ENCODE results near the gene IKZF5. TPM values are rescaled to one million over a fixed set of nuclear protein-coding genes. Genes with fewer than 3 reads are reported as not detected.

Gene IKZF5
- total RNA-seq, 1 donor from 2014 or later: 4.7 TPM

DNA sequence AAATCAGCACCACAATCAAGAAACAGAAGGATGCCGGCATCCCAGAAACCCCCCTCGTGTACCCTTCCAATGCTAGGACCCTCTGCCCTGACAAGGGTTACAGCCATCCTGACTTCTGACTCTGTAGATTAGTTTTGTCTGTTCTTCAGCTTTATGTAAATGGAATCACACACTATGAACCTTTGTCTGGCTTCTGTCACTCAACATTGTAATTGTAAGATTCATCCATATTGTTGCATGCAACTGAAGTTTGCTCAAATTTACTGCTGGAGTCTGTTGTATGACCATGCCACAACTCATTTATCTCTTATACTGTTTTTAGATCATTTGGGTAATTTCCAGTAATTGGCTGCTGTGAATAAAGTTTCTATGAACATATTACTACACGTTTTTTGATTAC, 8.4 kb downstream of the IKZF5 start:
- no peak overlapping the region for H3K27ac ChIP-seq (ENCODE audit: low read depth, low read length)
- H3K9me3 ChIP-seq (ENCODE audit: control insufficient read depth in 3 of 3, low read length in 3 of 3): no peaks in the 10 kb centered on the region
- H3K36me3 ChIP-seq (ENCODE audit: control insufficient read depth in 3 of 3, insufficient read depth in 3 of 3, low read length in 3 of 3): peaks cover 3 to 22% (median 22%) of the 10 kb centered on the region in 3 donors
- no peak overlapping the region for H3K9ac ChIP-seq (ENCODE audit: low read depth in 1 of 3, low read length in 3 of 3)
- H3K27me3 ChIP-seq (ENCODE audit: control insufficient read depth in 3 of 3, insufficient read depth in 3 of 3, low read length in 3 of 3): no peaks in the 10 kb centered on the region
- H3K4me1 ChIP-seq (ENCODE audit: control insufficient read depth in 3 of 3, insufficient read depth in 3 of 3, low read length in 3 of 3): peaks cover 0 to 3% (median 3%) of the 10 kb centered on the region in 3 donors
- no peak overlapping the region for H3K4me3 ChIP-seq (ENCODE audit: low read length in 3 of 3)

DNA sequence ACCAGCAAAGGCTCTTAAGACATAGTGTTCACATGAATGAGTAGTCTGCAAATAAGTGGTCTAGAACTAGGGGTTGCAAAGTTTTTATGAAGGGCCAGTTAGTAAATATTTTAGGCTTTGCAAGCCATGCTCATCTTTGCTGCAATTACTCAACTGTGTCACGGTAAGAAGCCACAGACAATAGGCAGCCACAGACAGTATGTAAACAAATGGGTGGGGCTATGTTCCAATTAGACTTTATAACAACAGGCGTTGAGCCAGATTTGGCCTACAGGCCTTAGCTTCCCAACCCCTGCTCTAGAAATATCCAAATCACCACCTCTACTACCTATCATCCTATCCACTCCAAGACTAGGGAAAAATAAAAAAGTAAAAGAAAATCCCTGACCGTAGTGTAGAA, 9.2 kb downstream of the IKZF5 start:
- H3K27ac ChIP-seq (ENCODE audit: low read depth, low read length): no peak overlapping the region
- H3K4me3 ChIP-seq (ENCODE audit: low read length in 3 of 3): no peak overlapping the region
- H3K36me3 ChIP-seq (ENCODE audit: control insufficient read depth in 3 of 3, insufficient read depth in 3 of 3, low read length in 3 of 3): peaks cover 5 to 29% (median 28%) of the 10 kb centered on the region in 3 donors
- no peak overlapping the region for H3K9ac ChIP-seq (ENCODE audit: low read depth in 1 of 3, low read length in 3 of 3)
- no peaks in the 10 kb centered on the region for H3K9me3 ChIP-seq (ENCODE audit: control insufficient read depth in 3 of 3, low read length in 3 of 3)
- peaks cover 0 to 3% (median 0%) of the 10 kb centered on the region in 3 donors for H3K4me1 ChIP-seq (ENCODE audit: control insufficient read depth in 3 of 3, insufficient read depth in 3 of 3, low read length in 3 of 3)
- no peaks in the 10 kb centered on the region for H3K27me3 ChIP-seq (ENCODE audit: control insufficient read depth in 3 of 3, insufficient read depth in 3 of 3, low read length in 3 of 3)

DNA sequence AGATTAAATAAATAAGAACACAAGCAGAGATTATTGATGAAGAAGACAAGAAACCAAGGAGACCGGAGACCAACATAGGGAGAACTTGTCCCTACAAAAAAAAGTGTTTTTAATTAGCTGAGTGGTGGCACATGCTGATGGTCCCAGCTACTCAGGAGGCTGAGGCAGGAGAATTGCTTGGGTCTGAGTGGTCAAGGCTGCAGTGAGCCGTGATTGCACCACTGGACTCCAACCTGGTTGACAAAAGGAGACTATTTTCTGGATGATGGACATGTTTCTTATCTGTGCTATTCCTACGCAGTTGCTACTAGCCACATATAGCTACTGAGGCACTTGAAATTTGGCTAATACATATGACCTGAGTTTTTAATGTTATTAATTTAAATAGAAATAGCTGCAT, 9.7 kb downstream of the IKZF5 start:
- Histone ChIP-seq H3K36me3 (ENCODE audit: control insufficient read depth in 3 of 3, insufficient read depth in 3 of 3, low read length in 3 of 3) (peaks cover 9 to 33% (median 32%) of the 10 kb centered on the region in 3 donors), H3K9ac (ENCODE audit: low read depth in 1 of 3, low read length in 3 of 3) (no peak overlapping the region), H3K27me3 (ENCODE audit: control insufficient read depth in 3 of 3, insufficient read depth in 3 of 3, low read length in 3 of 3) (no peaks in the 10 kb centered on the region), H3K4me1 (ENCODE audit: control insufficient read depth in 3 of 3, insufficient read depth in 3 of 3, low read length in 3 of 3) (peaks cover 0 to 3% (median 0%) of the 10 kb centered on the region in 3 donors), H3K9me3 (ENCODE audit: control insufficient read depth in 3 of 3, low read length in 3 of 3) (no peaks in the 10 kb centered on the region), H3K4me3 (ENCODE audit: low read length in 3 of 3) (no peak overlapping the region), H3K27ac (ENCODE audit: low read depth, low read length) (no peak overlapping the region)

DNA sequence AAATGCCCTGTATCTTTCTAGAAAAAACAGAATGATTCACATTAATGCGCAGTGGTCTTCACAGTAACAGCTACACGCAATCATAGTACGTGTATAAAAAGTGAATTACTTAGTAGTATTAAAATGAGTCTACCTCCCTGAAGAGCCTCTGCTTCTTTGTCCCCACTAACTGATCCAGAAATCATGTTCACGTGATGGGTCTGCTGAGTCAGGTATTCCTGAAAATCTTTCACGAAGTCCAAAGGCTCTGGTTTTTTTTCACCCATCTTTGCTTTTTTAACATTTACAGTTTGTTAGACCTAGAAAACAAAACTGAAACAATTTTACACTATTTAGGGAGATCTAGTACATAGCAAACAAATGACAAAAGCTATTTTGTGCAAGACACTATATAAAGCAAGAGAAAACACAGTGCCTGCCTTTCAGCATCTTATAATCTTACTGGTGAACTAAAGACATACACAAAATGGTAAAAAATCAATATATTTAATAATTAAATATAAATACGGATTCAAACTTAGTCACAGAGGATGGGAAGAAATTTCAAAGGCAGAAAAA, 10.2 kb downstream of the IKZF5 start:
- no peaks in the 10 kb centered on the region for H3K27me3 ChIP-seq (ENCODE audit: control insufficient read depth in 3 of 3, insufficient read depth in 3 of 3, low read length in 3 of 3)
- H3K9ac ChIP-seq (ENCODE audit: low read depth in 1 of 3, low read length in 3 of 3): no peak overlapping the region
- peaks cover 12 to 38% (median 36%) of the 10 kb centered on the region in 3 donors for H3K36me3 ChIP-seq (ENCODE audit: control insufficient read depth in 3 of 3, insufficient read depth in 3 of 3, low read length in 3 of 3)
- H3K4me3 ChIP-seq (ENCODE audit: low read length in 3 of 3): no peak overlapping the region
- H3K4me1 ChIP-seq (ENCODE audit: control insufficient read depth in 3 of 3, insufficient read depth in 3 of 3, low read length in 3 of 3): peaks cover 0 to 3% (median 0%) of the 10 kb centered on the region in 3 donors
- H3K27ac ChIP-seq (ENCODE audit: low read depth, low read length): no peak overlapping the region
- no peaks in the 10 kb centered on the region for H3K9me3 ChIP-seq (ENCODE audit: control insufficient read depth in 3 of 3, low read length in 3 of 3)

DNA sequence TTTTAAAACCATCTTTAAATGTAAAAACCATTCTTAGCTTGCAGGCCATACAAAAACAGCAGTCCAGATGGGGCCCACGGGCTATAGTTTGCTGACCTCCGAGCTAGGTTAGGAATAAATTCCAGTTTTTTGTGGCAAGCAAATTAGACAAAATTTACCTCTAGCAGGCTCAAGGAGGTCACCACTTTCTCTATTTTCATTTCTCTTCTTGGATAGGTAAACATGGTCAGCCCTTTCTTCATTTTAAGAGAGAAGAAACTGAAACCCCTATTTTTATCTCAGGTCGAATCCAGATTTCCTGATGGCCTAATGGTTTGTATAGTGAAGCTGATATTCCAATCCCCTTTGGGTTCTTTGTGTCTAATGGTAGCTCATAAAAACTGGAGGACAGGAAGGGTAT, 10.7 kb downstream of the IKZF5 start:
- H3K36me3 ChIP-seq (ENCODE audit: control insufficient read depth in 3 of 3, insufficient read depth in 3 of 3, low read length in 3 of 3): peaks cover 12 to 40% (median 38%) of the 10 kb centered on the region in 3 donors
- H3K4me3 ChIP-seq (ENCODE audit: low read length in 3 of 3): no peak overlapping the region

DNA sequence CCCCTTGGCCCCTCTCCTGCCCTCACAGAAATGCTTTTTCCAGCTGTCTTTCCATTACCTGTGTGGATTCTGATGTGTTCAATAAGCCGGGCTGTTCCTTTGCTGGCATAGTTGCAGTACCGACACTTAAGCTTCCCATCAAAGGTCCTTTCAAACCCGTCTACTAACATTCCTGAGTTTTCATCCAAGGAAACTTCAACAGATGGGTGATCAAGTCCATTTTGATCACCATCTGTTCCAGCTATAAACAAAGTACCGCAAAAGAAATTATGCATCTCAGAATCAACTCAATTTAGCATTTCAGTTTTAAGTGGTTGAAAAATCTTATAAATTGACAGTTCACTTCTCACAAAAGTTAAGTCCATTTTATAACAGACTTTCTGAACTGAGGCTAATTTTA, 12.7 kb downstream of the IKZF5 start:
- Histone ChIP-seq H3K27me3 (ENCODE audit: control insufficient read depth in 3 of 3, insufficient read depth in 3 of 3, low read length in 3 of 3) (no peaks in the 10 kb centered on the region), H3K4me1 (ENCODE audit: control insufficient read depth in 3 of 3, insufficient read depth in 3 of 3, low read length in 3 of 3) (peaks cover 0 to 3% (median 0%) of the 10 kb centered on the region in 3 donors), H3K27ac (ENCODE audit: low read depth, low read length) (no peak overlapping the region), H3K36me3 (ENCODE audit: control insufficient read depth in 3 of 3, insufficient read depth in 3 of 3, low read length in 3 of 3) (peaks cover 12 to 42% (median 40%) of the 10 kb centered on the region in 3 donors), H3K4me3 (ENCODE audit: low read length in 3 of 3) (no peak overlapping the region), H3K9me3 (ENCODE audit: control insufficient read depth in 3 of 3, low read length in 3 of 3) (no peaks in the 10 kb centered on the region), H3K9ac (ENCODE audit: low read depth in 1 of 3, low read length in 3 of 3) (no peak overlapping the region)

More for the DNA sequence above, 10.7 kb downstream of the IKZF5 start:
- Histone ChIP-seq H3K9me3 (ENCODE audit: control insufficient read depth in 3 of 3, low read length in 3 of 3) (no peaks in the 10 kb centered on the region), H3K4me1 (ENCODE audit: control insufficient read depth in 3 of 3, insufficient read depth in 3 of 3, low read length in 3 of 3) (peaks cover 0 to 3% (median 0%) of the 10 kb centered on the region in 3 donors), H3K9ac (ENCODE audit: low read depth in 1 of 3, low read length in 3 of 3) (no peak overlapping the region), H3K27me3 (ENCODE audit: control insufficient read depth in 3 of 3, insufficient read depth in 3 of 3, low read length in 3 of 3) (no peaks in the 10 kb centered on the region), H3K27ac (ENCODE audit: low read depth, low read length) (no peak overlapping the region)

DNA sequence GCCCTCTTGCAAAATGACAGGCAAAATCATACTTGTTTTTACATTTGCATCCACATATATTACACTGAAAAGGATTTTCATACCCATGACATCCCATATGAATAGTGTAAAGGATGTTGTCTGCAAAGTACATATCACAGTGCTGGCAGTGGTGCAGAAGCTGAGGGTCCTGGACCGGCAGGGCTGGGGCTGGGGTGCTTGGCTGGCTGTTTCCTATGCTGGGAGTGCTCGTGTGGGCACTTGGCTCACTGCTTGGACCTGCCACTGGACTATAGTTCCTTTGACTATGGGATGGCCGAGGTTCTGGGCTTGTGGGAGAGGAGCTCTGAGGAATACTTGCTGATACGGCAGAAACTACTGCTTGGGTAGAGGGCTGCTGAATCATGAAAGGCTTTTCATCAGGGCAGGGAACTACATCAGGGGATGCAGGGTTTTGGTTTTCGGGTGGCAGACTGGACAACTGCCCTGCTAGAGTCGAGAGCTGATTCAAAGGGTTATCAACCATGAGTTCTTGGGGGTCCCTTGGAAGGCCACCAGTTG, 14.7 kb downstream of the IKZF5 start:
- H3K4me3 ChIP-seq (ENCODE audit: low read length in 3 of 3): no peak overlapping the region
- H3K9ac ChIP-seq (ENCODE audit: low read depth in 1 of 3, low read length in 3 of 3): no peak overlapping the region
- H3K27ac ChIP-seq (ENCODE audit: low read depth, low read length): no peak overlapping the region
- H3K4me1 ChIP-seq (ENCODE audit: control insufficient read depth in 3 of 3, insufficient read depth in 3 of 3, low read length in 3 of 3): no peaks in the 10 kb centered on the region
- H3K36me3 ChIP-seq (ENCODE audit: control insufficient read depth in 3 of 3, insufficient read depth in 3 of 3, low read length in 3 of 3): peaks cover 12 to 44% (median 40%) of the 10 kb centered on the region in 3 donors
- no peaks in the 10 kb centered on the region for H3K9me3 ChIP-seq (ENCODE audit: control insufficient read depth in 3 of 3, low read length in 3 of 3)
- H3K27me3 ChIP-seq (ENCODE audit: control insufficient read depth in 3 of 3, insufficient read depth in 3 of 3, low read length in 3 of 3): no peaks in the 10 kb centered on the region

DNA sequence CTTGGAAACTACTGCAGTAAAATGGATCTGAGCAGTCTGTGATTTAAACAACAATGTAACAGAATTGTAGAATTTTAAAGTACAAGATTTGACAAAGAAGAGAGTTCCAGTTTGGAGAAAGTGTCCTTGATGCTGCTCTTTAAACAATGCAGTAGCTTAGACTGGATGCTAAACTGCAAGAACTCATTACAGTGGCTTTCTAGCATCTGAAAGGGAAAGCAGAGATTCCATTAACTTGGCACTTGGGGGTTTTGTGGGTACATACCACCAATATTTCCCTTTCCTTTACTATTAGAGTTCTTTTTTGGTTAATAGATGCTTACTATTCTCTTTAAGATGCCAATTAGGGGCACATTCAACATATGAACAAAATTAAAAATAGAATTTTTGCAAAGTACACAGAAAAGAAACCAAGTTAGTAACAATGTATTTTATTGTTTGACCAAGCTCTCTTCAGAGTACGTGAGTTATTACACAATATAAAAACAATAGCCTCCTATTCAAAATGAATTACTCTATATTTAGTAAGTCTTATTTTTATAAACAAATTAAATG, 16.5 kb downstream of the IKZF5 start:
- no peaks in the 10 kb centered on the region for H3K9me3 ChIP-seq (ENCODE audit: control insufficient read depth in 3 of 3, low read length in 3 of 3)
- H3K4me1 ChIP-seq (ENCODE audit: control insufficient read depth in 3 of 3, insufficient read depth in 3 of 3, low read length in 3 of 3): no peaks in the 10 kb centered on the region
- H3K4me3 ChIP-seq (ENCODE audit: low read length in 3 of 3): no peak overlapping the region
- H3K9ac ChIP-seq (ENCODE audit: low read depth in 1 of 3, low read length in 3 of 3): no peak overlapping the region
- no peak overlapping the region for H3K27ac ChIP-seq (ENCODE audit: low read depth, low read length)
- peaks cover 9 to 37% (median 29%) of the 10 kb centered on the region in 3 donors for H3K36me3 ChIP-seq (ENCODE audit: control insufficient read depth in 3 of 3, insufficient read depth in 3 of 3, low read length in 3 of 3)
- no peaks in the 10 kb centered on the region for H3K27me3 ChIP-seq (ENCODE audit: control insufficient read depth in 3 of 3, insufficient read depth in 3 of 3, low read length in 3 of 3)

DNA sequence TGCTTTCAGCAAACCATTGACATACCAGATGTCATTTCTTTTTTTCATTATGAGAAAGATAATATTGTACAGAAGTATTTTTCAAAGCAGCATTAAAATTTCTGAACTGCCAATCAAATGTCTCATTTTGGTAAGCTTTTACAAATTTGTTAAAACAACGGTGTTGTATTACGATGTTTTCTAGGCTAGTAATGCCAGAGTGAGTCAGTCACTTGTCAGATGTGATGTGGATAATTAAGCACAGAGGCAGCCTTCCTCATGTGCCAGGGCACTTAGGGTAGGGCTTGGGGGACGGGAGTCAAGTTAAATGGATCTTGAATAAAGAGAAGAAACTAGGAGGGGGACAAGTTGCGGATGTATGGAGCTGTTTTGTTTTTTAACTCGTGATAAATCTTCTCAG, 18.3 kb downstream of the IKZF5 start:
- peaks cover 9 to 24% (median 19%) of the 10 kb centered on the region in 3 donors for H3K36me3 ChIP-seq (ENCODE audit: control insufficient read depth in 3 of 3, insufficient read depth in 3 of 3, low read length in 3 of 3)

DNA sequence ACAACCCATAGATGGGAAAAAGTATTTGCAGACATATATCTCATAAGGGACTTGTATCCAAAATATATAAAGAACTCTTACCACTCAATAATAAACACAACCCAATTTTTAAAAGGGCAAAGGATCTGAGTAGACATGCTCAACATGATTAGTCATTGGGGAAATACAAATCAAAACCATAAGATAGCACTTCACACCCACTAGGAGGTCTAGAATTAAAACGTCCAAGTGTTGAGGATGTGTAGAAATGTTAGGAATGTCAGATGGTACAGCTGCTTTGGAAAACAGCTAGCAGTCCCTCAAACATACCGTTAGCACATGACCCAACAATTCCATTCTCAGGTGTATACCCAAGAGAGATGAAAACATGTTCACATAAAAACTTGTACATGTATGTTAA, 20.1 kb downstream of the IKZF5 start:
- Histone ChIP-seq H3K36me3 (ENCODE audit: control insufficient read depth in 3 of 3, insufficient read depth in 3 of 3, low read length in 3 of 3) (peaks cover 0 to 7% (median 3%) of the 10 kb centered on the region in 3 donors), H3K4me3 (ENCODE audit: low read length in 3 of 3) (no peak overlapping the region), H3K27ac (ENCODE audit: low read depth, low read length) (no peak overlapping the region), H3K9me3 (ENCODE audit: control insufficient read depth in 3 of 3, low read length in 3 of 3) (no peaks in the 10 kb centered on the region), H3K9ac (ENCODE audit: low read depth in 1 of 3, low read length in 3 of 3) (no peak overlapping the region), H3K27me3 (ENCODE audit: control insufficient read depth in 3 of 3, insufficient read depth in 3 of 3, low read length in 3 of 3) (no peaks in the 10 kb centered on the region), H3K4me1 (ENCODE audit: control insufficient read depth in 3 of 3, insufficient read depth in 3 of 3, low read length in 3 of 3) (no peaks in the 10 kb centered on the region)

More for the DNA sequence above, 18.3 kb downstream of the IKZF5 start:
- no peaks in the 10 kb centered on the region for H3K27me3 ChIP-seq (ENCODE audit: control insufficient read depth in 3 of 3, insufficient read depth in 3 of 3, low read length in 3 of 3)
- no peak overlapping the region for H3K9ac ChIP-seq (ENCODE audit: low read depth in 1 of 3, low read length in 3 of 3)
- no peaks in the 10 kb centered on the region for H3K9me3 ChIP-seq (ENCODE audit: control insufficient read depth in 3 of 3, low read length in 3 of 3)
- no peak overlapping the region for H3K4me3 ChIP-seq (ENCODE audit: low read length in 3 of 3)
- no peak overlapping the region for H3K27ac ChIP-seq (ENCODE audit: low read depth, low read length)
- no peaks in the 10 kb centered on the region for H3K4me1 ChIP-seq (ENCODE audit: control insufficient read depth in 3 of 3, insufficient read depth in 3 of 3, low read length in 3 of 3)
